NCI-H2081 treated with DMSO at 0.1 percent for 48 hours (cell line): ENCODE data around the gene AGAP2.
A peak's percentile ranks its signal among the peaks of the same experiment; 100 is the strongest.
"Not testable (repeated sequence)": the region's sequence is repeated elsewhere in the genome, so short reads cannot be mapped to it uniquely, and the experiment has no call there.

ENCODE experiments used
- DNase-seq: peaks from one replicate; lab custom pipeline; 2025; lab: John Stamatoyannopoulos, UW

AGAP2 gene

GRCh38 chr12:57694459-57695019 lies 44.0 kb downstream of the AGAP2 start:
- no peak for DNase-seq

- DNase-seq: peak; percentile 99
Observed at GRCh38 chr12:57693659-57694458, 44.7 kb downstream of the AGAP2 start, which contains the start of gene OS9. TSS of gene OS9 (plus strand) at chr12:57694132. CDS start at chr12:57694162, 30 bp downstream.

GRCh38 chr12:57693317-57693658 lies 45.3 kb downstream of the AGAP2 start:
- DNase-seq: no peak

GRCh38 chr12:57692500-57692899 lies 46.0 kb downstream of the AGAP2 start:
- DNase-seq: no peak

- DNase-seq: no peak
Observed at GRCh38 chr12:57688931-57689330, 49.6 kb downstream of the AGAP2 start.

GRCh38 chr12:57687862-57688261 lies 50.7 kb downstream of the AGAP2 start:
- no peak for DNase-seq

GRCh38 chr12:57679697-57680096 lies 58.8 kb downstream of the AGAP2 start:
- no peak for DNase-seq

GRCh38 chr12:57677947-57678346 lies 60.6 kb downstream of the AGAP2 start:
- not testable (repeated sequence) for DNase-seq

GRCh38 chr12:57674691-57675090 lies 63.9 kb downstream of the AGAP2 start:
- DNase-seq: no peak
